BE2C (cell line): Measurements from ENCODE around the gene HPCAL1.

Source experiments
- DNase-seq: peaks from one replicate; pipeline ENCODE4 v3.0.0-alpha.2; 2020
- H3K27me3 ChIP-seq: fragments of 250-450 bp; sonication (Bioruptor Pico); 2 replicates; pipeline ENCODE4 v1.5.1; 2020; ENCODE audit warnings: mild to moderate bottlenecking
- H3K36me3 ChIP-seq: fragments of 250-450 bp; sonication (Bioruptor Pico); 2 replicates; pipeline ENCODE4 v1.5.1; 2020; ENCODE audit warnings: mild to moderate bottlenecking
- H3K4me1 ChIP-seq: fragments of 250-450 bp; sonication (Bioruptor Pico); 2 replicates; pipeline ENCODE4 v1.5.1; 2020
- H3K4me3 ChIP-seq: 2 replicates; pipeline ENCODE4 v1.5.1; 2011; ENCODE audit warnings: low read depth, low read length
- H3K9me3 ChIP-seq: fragments of 250-450 bp; sonication (Bioruptor Pico); 2 replicates; pipeline ENCODE4 v1.5.1; 2020
- CTCF ChIP-seq: IDR thresholded peaks from 2 replicates; pipeline ENCODE4 v1.5.1; 2012; ENCODE audit warnings: mild to moderate bottlenecking, low read depth, low read length

Gene HPCAL1

GRCh38 chr2:10363861-10364610 lies 61.3 kb downstream of the HPCAL1 start:
- Histone ChIP-seq H3K4me1 (peaks cover 39% of the 10 kb centered on the region), H3K27me3 (no peaks in the 10 kb centered on the region), H3K4me3 (no peak overlapping the region), H3K36me3 (peaks cover 13% of the 10 kb centered on the region; the same call in 1 of the 2 replicates), H3K9me3 (no peaks in the 10 kb centered on the region)
- no peak for TF ChIP-seq CTCF
- DNase-seq: no peak

DNA sequence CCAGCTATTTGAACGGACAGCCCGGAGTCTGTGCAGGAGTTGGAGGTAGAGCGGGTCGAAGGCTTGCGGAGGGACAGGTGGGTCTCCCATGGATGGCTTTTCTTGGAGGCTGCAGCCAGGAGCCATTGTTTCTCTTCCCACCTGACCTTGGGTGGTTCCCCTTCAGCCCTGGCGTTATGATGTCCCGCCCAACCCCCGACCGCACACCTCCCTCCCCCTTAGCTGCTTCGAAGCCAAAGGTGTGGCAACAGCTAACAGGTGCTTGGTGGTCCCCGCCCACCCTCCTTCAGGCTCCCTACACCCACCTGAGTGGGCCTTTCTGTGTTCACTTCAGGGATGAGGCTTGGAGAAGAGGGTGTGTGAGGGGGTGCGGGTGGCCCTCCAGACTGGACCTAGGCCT lies 62.7 kb downstream of the HPCAL1 start:
- Histone ChIP-seq H3K9me3 (no peaks in the 10 kb centered on the region), H3K27me3 (no peaks in the 10 kb centered on the region), H3K4me3 (no peak overlapping the region), H3K4me1 (peaks cover 29% of the 10 kb centered on the region), H3K36me3 (0 out of 2 replicates have a peak, but pooled peaks cover 4% of the 10 kb centered on the region)
- no peak for DNase-seq
- TF ChIP-seq CTCF: no peak

- no peak overlapping the region for H3K4me3 ChIP-seq
- peaks cover 16% of the 10 kb centered on the region for H3K4me1 ChIP-seq
- no peak for TF ChIP-seq CTCF
- no peaks in the 10 kb centered on the region for H3K9me3 ChIP-seq
- H3K27me3 ChIP-seq: no peaks in the 10 kb centered on the region
- H3K36me3 ChIP-seq: 0 out of 2 replicates have a peak, but pooled peaks cover 4% of the 10 kb centered on the region
- peak; percentile 40 for DNase-seq
Observed at GRCh38 chr2:10366601-10367270, 64.0 kb downstream of the HPCAL1 start.

- Histone ChIP-seq H3K27me3 (no peaks in the 10 kb centered on the region), H3K36me3 (peaks cover 7% of the 10 kb centered on the region; the same call in 1 of the 2 replicates), H3K9me3 (no peaks in the 10 kb centered on the region), H3K4me3 (no peak overlapping the region), H3K4me1 (peaks cover 9% of the 10 kb centered on the region)
- DNase-seq: no peak
- no peak for TF ChIP-seq CTCF
Observed at GRCh38 chr2:10367472-10368439, 65.1 kb downstream of the HPCAL1 start.

DNA sequence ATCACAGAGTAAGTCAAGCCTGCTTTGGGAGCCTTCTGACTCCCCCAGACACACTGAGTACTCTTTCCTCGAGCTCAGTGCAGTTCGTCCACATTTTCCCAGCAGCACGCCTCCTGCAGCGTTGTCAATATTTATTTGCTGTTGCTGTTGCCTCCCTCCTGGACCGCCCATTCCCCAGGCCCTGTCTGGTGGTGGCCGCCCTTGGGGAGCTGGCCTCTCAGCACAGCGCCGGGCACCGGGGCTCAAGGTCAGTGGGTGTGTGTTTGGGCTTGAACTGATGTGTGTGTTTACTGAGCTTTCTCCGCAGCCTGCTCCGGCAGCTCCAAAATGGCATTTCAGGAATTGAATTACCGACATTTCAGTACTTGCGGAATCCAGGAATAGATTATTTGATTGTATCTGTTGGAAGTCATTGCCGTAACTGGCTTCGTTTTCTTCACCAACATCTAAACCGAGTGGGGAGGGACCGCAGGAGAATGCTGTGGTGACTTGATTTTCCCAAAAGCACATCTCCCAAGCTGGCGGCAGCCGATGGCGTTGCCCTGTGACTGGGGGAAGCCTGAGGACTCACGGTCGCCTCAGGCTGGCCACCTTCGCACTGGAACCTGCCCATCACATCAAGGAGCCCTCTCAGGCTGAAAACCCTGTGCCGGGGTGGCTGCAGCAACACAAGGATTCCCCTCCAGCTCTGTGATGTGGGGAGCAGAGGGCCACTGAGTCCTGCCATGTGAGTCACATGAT lies 66.0 kb downstream of the HPCAL1 start:
- Histone ChIP-seq H3K4me1 (peaks cover 12% of the 10 kb centered on the region), H3K4me3 (no peak overlapping the region), H3K9me3 (no peaks in the 10 kb centered on the region), H3K36me3 (peaks cover 8% of the 10 kb centered on the region; the same call in 1 of the 2 replicates), H3K27me3 (no peaks in the 10 kb centered on the region)
- no peak for DNase-seq
- no peak for TF ChIP-seq CTCF
